Fibroblast of the aortic adventitia (primary cell): Measurements from ENCODE around the gene DLEC1. TPM values are rescaled to one million over a fixed set of nuclear protein-coding genes. Genes with fewer than 3 reads are reported as not detected.
"Not testable (repeated sequence)": the region's sequence is repeated elsewhere in the genome, so short reads cannot be mapped to it uniquely, and the experiment has no call there.

ENCODE experiments used
- DNase-seq: peaks from one replicate; pipeline ENCODE4 v3.0.0-alpha.2; 2010; ENCODE audit warnings: low read depth
- H3K4me3 ChIP-seq: 2 replicates; pipeline ENCODE4 v1.5.1; 2011; ENCODE audit warnings: low read depth, mild to moderate bottlenecking, control low read depth, low read length, moderate library complexity
- total RNA-seq: library from RNA; depleted of rRNA; stranded (reverse); fragments of >200 nt; gene quantifications from 2 replicates; pipeline ENCODE4 v1.2.3, GENCODE V29; 2012; ENCODE audit warnings: low replicate concordance
- TF ChIP-seq, protein P1 (sequence below): IDR thresholded peaks from 2 replicates; pipeline ENCODE4 v1.5.1; 2011; ENCODE audit warnings: mild to moderate bottlenecking, low read length, control low read depth, inconsistent platforms; ENCODE audit not compliant: insufficient read depth

The DLEC1 gene
- total RNA-seq, 1 donor, result 0.09 TPM

DNA sequence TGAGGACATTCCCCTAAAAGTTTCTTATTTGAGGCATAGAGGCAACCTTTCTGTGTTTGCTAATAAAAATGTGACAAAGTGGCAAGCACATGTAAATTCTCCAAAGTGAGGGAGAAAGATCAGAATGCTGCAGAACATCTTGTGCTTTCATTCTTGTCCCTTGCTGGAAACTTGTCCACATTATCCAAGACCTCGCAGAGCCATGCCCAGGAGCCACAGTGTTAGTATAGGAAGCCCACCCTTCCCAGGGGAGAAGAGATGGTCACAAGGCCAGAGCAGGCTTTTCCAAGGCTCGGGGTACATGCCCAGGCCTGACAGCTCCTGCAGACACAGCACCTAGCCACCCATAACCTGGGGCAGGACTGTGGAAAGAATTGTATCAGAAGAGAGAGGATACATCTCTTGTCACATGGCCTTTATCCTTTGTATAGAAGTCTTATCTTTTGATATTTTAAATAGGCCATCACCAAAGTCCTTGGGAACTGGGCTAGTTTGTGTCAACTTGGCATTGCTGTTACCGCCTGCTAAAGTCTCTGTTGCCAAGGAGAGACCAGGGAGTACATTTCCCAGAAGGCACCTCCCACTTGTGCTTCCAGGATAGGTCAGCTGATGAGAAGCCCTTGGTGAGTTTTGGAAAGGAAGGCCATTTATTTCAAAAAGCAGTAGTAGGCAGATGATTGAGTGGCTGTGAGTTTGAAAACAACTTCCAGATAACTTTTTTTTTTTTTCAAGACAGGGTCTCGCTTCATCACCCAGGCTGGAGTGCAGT, 10.5 kb downstream of the DLEC1 start:
- TF ChIP-seq, protein P1, sequence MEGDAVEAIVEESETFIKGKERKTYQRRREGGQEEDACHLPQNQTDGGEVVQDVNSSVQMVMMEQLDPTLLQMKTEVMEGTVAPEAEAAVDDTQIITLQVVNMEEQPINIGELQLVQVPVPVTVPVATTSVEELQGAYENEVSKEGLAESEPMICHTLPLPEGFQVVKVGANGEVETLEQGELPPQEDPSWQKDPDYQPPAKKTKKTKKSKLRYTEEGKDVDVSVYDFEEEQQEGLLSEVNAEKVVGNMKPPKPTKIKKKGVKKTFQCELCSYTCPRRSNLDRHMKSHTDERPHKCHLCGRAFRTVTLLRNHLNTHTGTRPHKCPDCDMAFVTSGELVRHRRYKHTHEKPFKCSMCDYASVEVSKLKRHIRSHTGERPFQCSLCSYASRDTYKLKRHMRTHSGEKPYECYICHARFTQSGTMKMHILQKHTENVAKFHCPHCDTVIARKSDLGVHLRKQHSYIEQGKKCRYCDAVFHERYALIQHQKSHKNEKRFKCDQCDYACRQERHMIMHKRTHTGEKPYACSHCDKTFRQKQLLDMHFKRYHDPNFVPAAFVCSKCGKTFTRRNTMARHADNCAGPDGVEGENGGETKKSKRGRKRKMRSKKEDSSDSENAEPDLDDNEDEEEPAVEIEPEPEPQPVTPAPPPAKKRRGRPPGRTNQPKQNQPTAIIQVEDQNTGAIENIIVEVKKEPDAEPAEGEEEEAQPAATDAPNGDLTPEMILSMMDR, result no peak
- H3K4me3 ChIP-seq, result no peak overlapping the region
- DNase-seq, result no peak

DNA sequence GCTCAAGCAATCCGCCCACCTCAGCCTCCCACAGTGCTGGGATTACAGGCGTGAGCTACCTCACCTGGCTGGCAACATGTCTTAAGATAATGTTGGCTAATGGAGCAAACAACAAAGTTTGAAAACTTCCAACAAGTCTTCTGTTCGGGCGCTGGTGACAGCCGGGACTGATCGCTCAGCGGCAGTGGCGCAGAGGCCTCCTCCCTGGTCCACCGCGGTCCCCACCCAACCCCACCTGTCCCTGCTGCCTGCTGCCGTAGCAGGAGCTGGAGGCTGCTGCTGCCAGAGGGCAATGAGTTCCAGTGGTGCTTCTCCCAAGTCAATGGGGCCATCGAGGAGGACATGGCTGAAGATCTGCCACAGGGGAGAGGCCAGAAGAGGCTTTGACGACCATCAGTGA, 12.1 kb downstream of the DLEC1 start:
- no peak for DNase-seq
- H3K4me3 ChIP-seq, result no peak overlapping the region
- TF ChIP-seq, protein P1, result no peak

DNA sequence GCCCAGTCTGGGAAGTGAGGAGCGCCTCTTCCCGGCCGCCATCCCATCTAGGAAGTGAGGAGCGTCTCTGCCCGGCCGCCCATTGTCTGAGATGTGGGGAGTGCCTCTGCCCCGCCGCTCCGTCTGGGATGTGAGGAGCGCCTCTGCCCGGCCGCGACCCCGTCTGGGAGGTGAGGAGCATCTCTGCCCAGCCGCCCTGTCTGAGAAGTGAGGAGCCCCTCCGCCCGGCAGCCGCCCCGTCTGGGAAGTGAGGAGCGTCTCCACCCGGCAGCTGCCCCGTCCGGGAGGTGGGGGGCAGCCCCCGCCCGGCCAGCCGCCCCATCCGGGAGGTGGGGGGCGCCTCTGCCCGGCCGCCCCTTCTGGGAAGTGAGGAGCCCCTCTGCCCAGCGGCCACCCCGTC, 14.3 kb downstream of the DLEC1 start:
- H3K4me3 ChIP-seq, DNase-seq: not testable (repeated sequence)

DNA sequence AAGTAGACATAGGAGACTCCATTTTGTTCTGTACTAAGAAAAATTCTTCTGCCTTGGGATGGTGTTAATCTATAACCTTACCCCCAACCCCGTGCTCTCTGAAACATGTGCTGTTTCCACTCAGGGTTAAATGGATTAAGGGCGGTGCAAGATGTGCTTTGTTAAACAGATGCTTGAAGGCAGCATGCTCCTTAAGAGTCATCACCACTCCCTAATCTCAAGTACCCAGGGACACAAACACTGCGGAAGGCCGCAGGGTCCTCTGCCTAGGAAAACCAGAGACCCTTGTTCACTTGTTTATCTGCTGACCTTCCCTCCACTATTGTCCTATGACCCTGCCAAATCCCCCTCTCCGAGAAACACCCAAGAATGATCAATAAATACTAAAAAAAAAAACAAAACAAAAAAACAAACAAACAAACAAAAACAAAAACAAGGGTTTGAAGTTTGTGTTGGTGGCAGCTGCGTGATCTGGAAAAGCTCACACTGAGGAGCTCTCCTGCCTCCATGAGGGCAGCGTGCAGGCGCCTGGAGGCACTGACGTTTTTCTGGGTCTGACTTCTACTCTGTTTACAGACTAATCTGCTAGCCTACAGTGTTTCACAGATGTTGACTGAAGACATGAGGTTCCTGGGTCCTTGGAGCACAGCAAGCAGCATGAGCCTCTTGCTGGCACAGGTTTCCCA, 14.9 kb downstream of the DLEC1 start:
- not testable (repeated sequence) for H3K4me3 ChIP-seq, DNase-seq

DNA sequence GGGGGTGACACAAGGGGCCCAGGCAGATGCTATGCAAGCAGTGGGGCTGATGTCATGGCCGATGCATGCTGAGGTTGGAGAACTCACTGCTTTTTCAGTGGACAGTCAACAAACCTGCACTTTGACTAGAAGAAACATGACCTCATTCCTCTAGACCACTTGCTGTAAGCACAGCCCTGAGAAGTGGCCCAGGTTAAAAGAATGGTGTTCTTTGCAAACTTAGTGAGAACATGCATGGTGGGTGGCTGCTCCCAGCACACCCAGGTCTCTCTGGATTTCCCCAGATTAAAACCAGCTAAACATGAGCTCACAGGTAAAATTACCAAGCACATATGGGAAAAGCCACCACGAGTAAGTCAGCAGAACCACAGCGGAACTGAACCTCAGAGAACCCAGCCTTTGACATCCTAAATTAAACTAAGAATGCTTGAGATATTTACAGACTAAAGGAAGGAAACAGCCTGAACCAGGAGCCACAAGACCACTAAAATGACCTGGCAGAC, 15.5 kb downstream of the DLEC1 start:
- DNase-seq, result no peak
- TF ChIP-seq, protein P1, result no peak
- H3K4me3 ChIP-seq, result no peak overlapping the region

DNA sequence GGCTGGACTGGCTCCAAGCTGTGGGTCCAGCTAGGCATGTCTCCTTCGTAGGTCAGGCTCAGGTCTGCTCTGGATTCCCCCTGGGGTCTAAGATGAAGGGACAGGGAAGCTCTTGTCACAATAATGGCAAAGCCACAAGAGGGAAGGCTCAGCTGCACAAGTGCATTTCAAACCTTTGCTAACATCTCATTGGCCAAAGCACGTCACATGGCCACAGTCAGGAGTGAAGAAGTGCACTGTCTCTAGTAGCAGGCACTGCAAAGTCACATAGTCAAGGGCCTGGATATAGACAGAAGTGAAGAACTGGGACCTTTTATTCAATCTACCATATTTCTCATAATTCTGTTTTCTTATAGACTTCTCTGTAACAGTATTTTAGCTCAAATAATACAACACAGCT, 20.1 kb downstream of the DLEC1 start:
- no peak overlapping the region for H3K4me3 ChIP-seq
- TF ChIP-seq, protein P1, result no peak
- DNase-seq, result no peak

DNA sequence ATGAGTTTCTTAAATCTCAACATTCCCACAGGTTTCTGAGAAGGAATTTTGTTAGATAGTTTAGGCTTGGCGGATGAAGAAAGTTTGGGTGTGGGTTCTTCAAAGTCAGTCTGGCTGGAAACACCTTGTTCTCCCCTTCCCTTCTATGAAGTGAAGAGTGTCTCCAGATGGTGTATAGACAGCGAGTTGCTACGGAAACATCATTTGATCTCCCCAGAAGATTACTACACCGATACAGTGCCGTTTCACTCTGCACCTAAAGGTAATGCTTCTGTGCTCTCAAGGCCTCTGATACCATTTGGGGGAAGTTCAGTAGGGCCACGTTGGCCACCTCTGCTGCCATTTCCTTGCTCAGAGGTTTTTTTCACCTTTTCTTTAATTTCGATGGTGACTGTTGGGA, 20.6 kb downstream of the DLEC1 start:
- no peak overlapping the region for H3K4me3 ChIP-seq
- DNase-seq, result no peak
- TF ChIP-seq, protein P1, result no peak

DNA sequence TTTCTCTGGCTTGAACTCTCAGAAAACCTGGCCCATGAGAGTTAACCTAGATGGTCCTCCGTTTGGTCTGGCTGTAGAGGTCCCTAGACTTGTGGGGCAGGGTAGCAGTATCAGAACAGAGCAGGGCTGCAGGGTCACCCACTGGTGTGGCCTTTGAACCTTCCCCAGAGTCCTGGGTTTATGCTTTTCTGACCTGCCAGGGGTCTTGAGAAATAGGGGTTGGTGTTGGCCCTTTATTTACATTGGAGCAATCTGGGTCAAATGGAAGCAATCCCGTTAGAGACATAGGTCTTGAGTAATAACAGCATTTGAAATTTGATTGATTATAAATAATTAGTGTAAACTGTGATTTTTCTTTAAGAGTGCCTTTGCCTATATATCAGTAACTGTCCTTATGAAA, 23.8 kb downstream of the DLEC1 start:
- TF ChIP-seq, protein P1, result no peak
- no peak for DNase-seq
- H3K4me3 ChIP-seq, result no peak overlapping the region

DNA sequence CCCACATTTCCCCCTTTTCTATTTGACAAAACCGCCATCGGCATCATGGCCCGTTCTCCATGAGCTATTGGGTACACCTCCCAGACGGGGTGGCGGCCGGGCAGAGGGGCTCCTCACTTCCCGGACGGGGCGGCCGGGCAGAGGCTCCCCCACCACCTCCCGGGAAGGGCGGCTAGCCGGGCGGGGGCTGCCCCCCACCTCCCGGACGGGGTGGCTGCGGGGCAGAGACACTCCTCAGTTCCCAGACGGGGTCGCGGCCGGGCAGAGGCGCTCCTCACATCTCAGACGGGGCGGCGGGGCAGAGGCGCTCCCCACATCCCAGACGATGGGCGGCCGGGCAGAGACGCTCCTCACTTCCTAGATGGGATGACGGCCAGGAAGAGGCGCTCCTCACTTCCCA, 25.4 kb downstream of the DLEC1 start:
- not testable (repeated sequence) for H3K4me3 ChIP-seq, DNase-seq
